HG03558 (cell line): ENCODE data around the gene PDSS2.

ENCODE experiments used
- ATAC-seq: cut with Tn5 transposase; IDR thresholded peaks from one replicate; pipeline ENCODE4 v1.9.1; 2021; ENCODE audit warnings: moderate number of reproducible peaks; ENCODE audit not compliant: unreplicated experiment; ENCODE audit errors: extremely low read depth

Gene PDSS2

DNA sequence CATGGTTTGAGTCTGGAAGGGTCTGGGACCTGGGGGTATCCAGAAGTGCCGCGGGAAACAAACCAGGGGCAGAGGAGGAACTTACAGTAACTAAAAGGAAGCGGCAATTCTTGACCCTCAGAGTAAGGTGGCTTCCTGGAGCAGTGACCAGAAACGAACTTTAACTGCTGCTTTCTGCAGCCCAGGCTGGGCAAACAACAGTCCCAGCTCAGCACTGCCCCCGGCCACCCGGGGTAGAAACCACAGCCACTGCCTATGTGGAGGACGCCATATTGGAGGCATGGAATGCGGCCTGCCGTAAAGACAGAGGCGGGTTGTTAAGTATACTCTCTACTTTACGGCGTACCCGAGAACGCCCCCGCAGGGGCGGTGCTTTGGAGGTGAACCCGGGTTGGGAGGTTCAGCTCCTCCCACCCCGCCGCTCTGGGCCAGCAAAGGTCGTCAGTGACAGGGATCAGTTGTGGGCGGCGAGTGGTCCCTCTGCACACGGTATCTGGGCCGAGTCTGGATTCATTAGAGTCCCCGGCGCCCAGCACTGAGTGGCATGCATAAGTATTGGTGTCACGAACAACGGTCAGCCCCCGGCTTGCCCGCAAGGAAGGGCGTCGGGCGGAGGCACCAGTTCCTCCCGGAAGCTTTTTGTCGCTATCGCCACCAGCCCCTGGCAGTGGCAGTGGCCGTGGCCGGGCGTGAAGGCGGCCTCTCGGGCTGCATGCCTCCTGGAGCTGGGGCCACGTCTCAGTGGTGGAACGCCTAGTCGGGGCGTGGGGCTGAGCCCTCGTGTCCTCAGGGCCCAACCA, at the start of gene PDSS2:
TSS of gene PDSS2 (minus strand) at position 282 of the 800 bp plus-strand sequence. CDS start at position 3, 279 bp downstream.
- ATAC-seq, result peak; percentile 75

DNA sequence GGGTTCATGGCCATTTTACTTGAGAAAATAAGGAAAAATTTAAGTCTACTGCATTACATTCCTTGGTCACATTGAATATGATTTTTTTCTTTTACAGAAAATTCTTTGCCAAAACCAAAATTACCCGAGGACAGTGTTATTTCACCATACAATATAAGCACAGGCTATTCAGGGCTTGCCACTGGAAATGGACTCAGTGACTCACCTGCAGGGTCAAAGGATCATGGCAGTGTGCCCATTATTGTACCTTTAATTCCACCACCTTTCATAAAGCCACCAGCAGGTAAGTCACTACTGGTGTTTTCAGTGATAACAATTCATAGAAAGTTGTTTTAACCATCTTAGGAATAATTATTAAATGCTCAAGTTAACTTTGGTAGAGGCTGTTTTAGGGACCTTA, 46.8 kb upstream of the PDSS2 start:
- no peak for ATAC-seq

DNA sequence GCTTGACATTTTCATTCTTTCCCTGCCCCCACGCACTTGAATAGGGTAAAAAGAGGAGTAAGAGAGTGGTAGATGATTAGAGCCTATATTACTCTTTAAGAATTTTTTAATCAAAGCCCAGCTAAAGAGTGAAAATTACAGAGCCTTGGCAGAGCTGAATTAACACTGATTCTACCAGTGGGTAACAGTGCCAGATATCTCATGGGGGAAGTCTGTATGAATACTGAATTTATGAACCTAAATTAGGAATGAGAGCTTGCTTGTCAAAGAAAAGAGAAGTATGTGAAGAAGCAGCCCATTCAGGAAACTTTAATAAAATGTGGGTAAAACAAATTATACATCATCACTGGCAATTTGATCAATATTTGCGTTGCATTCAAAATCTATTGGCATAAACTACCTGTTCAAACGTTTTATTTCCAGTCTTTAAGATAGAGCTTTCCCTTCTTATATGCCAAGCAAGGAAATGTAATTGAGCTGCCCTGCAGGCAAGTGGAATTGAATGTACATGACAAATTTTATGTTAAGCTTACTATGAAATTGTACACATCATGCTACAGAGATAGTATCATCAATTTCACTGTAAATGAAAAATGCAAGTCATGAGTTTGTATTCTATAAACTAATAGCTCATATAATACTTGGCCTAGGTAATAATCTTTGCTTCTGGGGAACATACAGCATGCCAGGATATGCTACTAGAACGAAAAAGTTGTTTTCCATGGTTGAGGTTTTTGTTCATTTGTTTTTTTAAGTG, 45.1 kb upstream of the PDSS2 start:
- no peak for ATAC-seq

DNA sequence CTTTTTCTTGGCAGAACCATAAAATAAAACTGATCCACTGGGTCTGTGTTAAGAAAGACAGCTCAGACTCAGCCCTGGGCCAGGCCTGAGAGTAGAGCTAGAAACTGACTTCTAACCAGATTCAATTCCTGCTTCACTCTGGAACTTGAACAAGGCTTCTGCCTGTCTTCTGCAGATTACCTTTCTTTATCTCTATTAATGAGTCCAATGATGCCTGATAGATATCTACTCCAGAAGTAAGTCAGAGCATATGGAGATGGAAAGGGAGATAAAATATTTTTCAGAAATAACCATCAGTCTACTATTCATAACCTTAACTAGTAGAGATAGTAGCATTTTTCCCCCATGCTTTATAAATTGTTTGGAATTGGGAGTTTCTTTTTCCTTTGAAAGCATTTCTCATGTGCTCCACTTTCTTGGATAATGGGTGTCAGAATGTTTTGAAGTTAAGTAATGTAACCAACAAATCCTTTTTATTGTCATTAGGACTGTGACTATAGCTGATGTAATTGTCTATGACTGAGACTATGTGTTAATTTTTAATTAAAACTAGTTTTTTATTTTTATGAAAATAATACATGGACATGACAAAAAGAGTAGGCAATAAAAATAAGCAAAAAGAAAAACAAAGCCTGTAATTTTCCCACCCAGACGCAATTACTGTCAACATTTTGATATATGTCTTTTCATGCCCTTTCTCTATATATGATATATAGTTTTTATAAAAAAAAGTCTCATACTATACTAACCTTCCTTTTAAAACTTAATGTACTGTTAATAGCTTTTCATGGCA, 37.7 kb upstream of the PDSS2 start:
- ATAC-seq, result no peak

- no peak for ATAC-seq
These were observed 36.6 kb upstream of the PDSS2 start for GRCh38 chr6:107495971-107496370.

DNA sequence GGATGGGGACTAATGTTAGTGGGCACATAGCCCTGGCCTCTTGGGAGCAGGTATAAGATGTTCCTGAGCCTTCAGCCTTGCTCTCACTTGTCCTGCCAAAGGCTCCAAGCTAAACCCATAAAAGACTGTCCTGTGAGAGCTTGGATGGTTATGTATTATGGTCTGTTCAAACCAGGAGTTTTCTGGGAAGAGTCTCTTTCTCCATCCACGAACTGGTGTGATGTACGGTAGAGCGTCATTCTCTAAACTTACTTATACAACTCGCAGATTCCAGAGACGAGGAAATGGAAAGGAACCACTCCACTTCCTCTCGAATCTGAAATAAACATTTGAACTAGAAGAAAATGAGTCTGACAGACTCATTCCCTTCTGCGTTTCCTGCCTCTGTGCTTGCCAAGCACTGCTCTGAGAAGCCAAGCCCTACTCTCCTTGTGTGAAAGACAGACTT, 35.9 kb upstream of the PDSS2 start:
- ATAC-seq, result no peak

- no peak for ATAC-seq
These were observed 34.0 kb upstream of the PDSS2 start for GRCh38 chr6:107493158-107494057.

DNA sequence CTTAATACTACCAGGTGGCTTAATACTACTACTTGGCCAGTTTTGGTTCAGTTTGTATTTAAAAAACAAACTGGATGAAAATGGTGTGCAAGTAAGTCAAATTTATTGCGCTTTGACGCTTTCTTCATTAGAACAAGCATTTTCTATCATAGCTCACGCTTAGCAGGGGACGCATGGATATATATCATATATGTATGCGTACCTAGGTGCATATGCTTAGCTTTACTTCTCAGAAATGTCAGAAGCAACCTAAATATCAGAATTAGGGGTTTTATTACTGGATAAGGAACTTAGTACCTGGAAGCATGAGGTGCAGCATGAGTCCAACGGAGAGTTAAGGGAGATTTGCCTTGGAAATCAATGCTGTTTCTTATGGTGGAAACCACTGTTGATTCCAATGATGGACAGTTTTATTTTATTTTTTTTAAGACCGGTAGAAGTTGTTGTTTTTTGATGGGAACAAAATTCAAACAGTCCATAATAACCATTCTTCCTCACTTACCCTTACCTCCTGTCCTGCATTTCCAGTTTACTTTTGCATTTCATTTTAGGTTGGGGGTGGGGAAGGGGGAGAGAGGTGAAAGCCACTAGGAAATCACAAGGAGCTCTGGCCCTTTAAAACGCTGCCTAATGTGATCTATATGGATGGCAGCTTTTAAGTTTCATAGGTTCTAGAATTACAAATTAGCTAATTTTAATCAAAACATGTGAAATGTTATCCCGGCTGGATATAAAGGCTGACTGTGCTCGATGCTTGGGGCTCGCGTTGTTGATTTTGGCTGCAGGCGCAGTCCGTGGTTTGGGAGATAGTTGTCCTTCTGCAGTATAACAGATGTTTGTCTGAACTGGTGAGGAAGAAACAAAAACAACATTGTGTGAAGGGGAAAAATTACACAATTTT, 32.6 kb upstream of the PDSS2 start:
- ATAC-seq, result no peak

DNA sequence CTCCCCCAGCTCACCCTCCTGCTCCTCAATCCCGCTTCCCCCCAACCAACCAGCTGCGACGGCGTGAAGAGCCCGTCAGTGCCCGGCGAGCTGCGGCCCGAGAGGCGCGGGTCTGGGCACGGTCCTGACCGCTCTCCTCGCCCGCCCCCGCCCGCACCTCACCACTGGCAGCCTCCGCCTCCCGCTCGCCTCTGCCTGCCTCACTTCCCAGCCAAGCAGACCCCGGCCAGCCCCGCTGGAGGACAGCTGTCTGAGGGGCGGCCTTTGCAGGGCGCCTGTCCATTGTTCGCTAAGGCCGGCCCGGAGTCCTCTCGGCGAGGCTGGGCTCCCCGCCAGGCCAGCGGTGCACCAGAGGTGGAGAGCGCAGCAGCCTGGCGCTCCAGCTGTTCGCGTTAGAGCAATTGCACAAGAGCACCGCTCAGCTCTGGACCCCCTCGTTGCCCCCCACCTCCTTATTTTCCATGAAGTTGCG, 31.8 kb upstream of the PDSS2 start:
- ATAC-seq, result no peak

GRCh38 chr6:107490566-107491137, 31.3 kb upstream of the PDSS2 start:
- ATAC-seq, result no peak

DNA sequence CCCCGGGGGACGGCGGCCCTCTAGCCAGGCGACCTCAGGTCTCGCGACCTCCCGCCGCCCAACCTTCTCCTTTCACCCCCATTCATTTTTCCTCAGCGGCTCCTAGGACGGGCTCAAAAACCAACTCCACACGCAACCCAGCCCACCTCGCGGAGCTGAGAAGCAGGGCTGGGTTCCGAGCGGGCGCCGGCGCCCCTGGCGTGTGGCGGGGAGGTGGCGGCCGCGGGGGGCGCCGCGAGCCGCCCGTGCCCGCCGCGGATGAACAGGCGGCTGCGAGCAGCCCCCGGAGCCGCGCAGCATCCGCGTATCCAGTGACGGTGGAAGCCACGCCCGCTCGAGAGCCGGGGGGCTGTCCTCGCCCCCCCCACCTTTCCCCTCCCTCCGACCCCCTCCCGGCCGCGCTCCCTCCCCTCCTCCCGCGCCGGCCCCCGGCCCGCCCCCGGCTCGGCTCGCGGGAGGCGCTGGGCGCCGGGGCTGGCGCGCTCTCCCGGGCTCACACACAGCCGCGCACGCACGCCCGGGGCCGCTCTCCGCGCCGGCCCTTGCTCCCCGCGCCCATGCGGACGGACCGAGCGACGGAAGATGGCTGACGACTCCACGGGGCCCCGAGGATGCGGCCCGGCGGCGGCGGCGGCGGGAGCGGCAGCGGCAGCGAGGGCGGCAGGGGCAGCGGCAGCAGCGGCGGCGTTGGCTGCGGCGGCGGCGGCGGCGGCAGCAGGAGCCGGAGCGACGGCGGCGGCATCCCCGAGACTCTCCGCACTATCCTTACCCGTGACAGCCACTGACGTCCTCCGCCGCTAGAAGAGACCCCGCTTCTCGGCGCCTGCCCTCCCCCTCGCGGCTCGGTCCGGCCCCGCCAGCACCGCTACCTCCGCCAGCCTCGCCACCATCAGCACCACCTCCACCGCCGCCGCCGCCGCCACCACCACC, 30.5 kb upstream of the PDSS2 start, which contains the start of gene SOBP:
TSS of gene SOBP (plus strand) at position 482 of the 930 bp plus-strand sequence. CDS start 500 bp downstream, outside the sequence.
- ATAC-seq, result no peak

DNA sequence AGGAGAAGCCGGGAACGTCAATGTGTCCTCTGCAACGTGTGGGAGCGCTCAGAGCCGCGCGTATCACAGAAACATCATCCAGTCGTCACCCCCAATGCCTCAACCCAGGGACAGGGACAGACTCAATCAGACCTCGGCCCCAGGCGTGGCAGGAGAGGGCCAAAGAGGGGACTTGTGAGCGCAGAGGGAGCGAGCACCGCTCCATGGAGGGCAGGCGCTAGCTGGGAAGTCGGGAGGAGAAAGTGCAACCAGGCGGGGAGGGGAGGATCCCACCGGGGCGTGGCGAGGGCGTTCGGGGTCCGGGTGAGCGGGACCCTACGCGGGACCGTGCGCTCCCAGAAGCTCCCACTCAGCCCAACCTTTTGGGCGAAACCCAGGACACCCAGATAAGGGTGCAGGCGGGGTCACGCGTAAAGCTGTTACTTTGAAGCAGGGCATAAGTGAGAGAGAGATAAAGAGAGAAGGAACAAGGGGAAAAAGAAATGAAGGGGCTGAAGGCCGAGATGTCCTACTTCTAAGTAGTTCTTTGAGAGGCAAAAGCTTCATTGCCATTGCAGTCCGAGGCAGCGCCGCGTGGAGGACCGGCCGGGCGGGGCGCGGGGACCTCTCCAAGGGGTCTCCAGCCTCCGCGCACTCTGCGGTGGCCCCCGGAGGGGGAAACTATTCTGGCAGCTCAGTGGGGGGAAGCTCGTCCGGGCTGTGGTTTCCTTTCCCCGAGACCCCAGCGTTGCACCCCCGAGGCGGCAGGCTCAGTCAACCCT, 29.7 kb upstream of the PDSS2 start:
- ATAC-seq, result no peak

- no peak for ATAC-seq
These were observed 29.0 kb upstream of the PDSS2 start for GRCh38 chr6:107488174-107488874.

DNA sequence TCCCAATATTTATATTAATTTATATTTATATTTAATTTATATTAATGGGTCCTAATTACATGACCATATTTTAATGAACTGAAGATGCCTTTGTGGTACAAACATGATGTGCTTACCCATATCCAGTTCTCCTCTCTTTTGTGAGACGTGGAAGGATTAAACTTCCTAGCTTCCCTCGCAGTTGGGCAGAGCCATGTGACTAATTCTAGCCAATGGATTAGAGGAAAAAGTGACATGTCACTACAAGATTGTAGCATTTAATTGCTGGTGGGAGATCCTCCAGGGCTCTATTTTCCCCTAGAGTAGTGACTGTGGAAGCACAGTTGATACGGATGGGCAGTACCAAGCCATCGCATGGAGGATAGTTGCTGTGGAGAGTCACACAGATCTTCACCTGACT, 25.8 kb upstream of the PDSS2 start:
- no peak for ATAC-seq

GRCh38 chr6:107479089-107479690, 19.8 kb upstream of the PDSS2 start:
- no peak for ATAC-seq
